HG02678 (cell line): ENCODE results near the gene KIF23.

ENCODE experiments used
- ATAC-seq: cut with Tn5 transposase; IDR thresholded peaks from one replicate; pipeline ENCODE4 v1.9.1; 2021; ENCODE audit warnings: mild to moderate bottlenecking, moderate library complexity; ENCODE audit not compliant: unreplicated experiment

The KIF23 gene

DNA sequence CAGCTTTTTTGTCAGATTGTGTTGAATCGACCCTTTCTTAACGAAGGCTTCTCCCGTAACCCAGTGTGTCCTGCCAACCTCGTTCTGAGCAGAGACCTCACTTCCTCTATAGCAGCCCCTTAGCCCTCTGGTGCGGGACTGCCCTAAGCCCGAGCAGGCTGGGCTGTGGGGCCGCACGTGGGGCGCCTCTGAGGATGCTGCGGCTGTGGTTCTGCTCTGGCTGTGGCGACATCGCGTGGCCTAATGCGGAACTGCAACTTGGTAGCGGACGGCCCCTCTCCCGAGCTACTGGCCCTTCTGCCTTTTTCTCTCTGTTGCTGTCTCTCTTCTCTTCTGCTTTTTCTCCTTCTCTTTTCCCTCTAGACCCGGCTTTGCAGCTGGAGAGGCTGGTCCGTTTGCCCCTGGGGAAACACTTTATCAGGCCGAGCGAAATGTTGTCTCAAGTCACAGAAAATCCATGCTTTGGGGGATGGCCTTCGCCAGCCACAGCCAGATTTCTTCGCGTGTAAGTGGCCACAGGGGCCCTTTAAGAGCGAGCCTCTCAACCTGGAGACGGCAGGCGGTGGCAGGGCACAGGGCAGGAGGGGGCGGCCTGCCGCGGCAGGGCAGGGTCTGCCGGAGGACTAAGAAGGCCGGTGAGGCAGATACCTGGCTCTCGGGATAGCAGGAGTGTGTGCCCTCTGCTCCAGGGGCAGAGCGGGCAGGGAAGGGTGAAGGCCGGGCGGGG, 19.4 kb upstream of the KIF23 start:
- peak; percentile 65 for ATAC-seq

DNA sequence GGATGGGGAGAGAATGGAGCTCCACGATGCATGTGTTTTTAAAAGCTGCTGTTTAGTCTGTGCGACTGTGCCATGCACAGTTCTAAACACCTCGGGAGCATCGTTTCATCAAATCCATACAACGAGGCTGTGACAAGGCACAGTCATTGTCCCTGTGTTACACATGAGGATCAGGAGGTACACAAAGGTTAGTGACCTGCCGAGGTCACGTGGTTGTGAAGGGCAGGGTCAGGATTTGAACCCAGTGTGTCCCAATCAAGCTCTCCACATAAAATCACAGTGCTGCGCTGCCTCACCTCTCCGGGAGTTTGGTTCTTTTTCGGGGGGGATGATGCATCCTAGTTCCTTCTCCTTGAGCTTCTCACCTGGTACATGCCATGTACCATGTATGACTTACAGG, 18.7 kb upstream of the KIF23 start:
- ATAC-seq, result no peak

DNA sequence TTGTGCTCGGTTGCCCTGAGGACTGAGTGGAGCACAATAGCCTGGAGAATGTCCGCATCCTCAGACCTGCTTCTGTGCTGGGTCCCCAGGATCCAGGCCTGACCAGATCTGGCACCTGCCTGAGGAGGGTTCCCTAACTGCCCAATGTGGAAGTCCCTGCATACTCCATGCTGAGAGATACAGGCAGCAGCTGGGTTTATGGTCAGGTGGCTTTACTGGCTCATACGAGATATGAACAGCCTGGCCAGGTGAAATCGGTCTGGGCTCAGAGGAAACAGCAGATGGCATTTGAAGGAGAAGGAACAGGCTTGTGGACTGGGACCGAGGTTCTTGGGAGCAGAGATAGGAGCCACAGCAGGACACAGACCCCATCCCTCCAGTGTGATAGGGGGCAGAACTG, 18.2 kb upstream of the KIF23 start:
- ATAC-seq, result no peak

DNA sequence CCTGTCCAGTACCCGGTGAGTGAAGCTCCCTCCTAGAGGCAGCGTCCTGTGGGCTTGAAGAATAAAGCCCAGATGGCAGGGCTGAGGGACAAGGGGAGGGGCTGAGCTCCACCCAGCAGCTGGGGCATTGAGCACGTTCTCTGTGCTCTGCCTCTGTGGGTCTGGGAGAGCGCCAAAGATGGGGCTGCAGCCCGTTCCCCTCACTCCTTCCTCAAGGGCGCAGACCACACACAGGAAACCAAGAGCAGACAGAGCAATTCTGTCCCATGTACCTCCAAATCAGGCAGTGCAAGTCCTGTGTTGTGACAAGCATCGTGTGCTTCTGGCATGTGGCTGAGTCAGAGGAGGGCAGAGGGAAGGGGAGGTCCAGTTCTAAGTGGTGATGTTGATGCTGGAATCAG, 15.7 kb upstream of the KIF23 start:
- ATAC-seq, result no peak

DNA sequence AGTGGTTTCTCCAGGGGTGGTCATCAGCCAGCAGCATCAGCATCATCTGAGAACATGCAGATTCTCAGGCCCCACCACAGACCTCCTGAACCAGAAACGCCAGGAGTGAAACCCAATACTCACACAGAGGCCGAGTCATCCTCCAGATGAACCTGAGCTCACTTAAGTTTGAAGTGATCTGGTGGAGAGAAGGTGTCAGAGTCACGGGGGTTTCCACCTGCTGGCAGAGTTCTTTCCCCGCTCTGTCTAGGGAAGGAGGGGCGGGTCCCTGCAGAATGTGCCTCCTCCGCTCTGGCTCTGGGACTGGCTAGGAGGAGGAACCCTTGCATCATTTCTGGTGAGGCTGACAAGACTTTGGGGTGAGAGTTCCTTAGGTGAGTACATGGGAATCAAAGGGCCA, 13.3 kb upstream of the KIF23 start:
- no peak for ATAC-seq

DNA sequence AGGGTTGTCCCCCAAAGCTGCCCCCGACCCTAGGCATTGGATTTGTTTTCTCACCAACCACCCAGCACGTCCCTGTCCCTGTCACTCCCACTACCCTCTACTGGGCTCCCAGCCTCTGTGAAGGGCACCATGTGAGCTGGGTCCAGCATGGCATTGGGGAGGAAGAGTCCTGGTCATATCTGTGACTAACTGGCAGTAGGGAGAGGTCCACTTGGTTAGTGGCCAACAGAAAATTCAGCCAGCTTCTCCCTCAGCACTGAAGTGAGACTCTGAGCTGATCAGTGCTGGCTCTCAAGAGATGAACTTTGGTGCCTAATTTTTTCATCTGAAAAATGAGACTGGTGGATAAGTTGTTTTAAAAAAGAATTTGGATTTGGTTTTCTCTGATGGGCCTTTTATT, 11.3 kb upstream of the KIF23 start:
- ATAC-seq, result no peak

DNA sequence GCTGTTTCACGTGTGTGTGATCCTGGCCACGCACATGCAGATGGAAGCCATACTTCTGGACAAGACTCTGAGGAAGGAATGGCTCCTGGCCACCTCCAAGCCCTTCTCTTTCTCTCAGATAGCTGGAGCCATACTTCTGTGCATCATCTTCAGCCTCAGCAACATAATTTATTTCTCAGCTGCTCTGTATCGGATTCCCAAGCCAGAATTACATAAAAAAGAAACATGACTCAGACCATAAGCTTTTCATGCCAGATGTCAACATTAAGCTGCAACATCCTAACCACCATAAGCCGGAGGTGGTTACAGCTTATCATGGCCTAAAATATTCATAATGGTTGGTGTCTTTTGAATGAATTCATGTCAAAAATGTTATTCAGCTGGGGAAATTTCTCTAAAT, 10.6 kb upstream of the KIF23 start:
- no peak for ATAC-seq

DNA sequence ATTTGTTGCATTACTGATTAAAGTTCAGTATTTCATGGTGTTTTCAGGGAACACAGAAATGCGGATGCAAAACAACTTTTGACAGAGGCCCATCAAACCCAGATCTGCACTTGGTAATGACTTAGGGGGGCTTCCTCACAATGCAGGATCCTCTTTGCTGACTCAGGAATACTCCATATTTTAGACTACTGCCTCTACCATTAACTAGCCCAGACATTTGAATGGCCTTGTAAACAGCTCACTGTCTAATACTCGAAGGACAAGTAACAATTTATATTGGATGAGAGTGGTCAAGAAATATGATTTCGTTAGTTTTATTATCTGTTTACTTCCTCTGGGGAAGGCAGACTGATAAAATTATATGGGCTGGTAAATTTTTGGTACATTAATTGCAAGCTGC, 9.0 kb upstream of the KIF23 start:
- ATAC-seq, result no peak

DNA sequence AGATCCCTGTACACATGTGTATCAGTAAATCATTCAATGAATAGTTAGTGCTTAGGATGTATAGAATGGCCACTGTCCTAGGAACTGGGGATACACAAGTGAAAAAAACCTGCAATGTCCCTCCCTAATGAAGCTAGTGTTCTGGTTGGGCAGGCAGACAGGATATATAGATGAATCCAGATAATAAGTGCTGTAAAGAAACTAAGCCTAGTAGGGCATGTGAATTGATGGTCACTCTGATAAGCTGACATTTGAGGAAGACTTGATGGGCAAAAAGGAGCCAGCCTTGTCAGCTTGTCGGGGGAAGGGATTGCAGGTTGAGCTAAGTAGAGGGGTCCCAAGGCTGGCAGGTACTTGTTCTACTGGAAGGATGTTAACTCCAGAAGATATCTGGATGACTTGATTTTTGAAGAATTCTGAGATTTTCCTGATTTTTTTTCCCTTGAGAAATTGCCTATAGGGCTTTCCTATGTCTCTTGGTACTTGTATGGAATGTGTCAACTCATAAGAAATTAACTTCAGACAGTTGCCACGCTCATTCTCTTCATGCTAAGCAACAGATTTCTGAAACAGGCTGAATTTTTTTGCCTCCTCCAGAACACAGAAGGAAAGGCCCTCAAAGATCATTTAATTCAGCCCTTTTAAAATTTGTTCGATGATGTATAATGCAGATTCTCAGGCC, 6.3 kb upstream of the KIF23 start:
- no peak for ATAC-seq

DNA sequence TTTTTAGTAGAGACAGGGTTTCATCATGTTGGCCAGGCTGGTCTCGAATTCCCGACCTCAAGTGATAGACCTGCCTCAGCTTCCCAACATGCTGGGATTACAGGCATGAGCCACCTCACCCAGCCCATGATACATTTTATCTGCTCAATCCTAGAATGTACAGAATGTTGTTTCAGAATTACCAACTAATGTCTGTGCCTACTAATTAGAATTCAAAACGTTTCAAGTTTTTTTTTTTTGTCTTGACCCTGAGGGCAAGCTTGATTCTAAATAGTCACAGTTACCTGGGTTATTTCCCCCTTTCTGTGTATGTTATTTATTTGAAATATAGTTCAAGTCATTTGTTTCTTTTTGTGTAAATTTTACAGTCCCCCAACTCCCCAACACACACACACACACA, 5.3 kb upstream of the KIF23 start:
- no peak for ATAC-seq

DNA sequence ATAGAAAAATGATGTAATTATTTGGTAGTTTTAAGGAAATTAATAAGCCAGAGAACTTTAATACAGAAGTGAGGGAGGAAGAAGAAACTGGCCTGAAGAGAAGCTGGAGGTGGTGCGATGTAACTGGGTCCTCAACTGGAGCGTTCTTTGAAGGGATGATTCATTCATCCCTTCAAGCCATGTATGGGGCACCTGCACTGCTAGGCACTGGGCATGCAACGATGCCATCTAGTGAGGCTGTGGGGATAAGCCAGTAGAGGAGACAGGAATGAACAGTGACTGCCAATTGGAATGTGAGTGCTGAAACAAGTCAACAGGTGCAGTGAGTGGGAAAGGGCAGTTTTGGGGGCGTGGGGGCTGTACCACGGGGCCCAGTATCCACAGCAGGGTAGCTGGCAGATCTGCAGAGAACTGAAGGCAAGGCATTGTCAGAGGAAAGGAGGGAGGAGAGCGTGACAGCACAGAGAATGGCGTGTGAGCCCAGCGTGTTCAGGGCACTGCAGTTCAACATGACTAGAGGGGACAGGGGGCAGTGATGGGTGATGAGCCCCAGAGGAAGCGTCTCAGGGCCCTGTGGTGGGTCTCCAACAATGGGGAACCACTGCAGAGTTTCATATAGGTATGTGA, 3.8 kb upstream of the KIF23 start:
- no peak for ATAC-seq

DNA sequence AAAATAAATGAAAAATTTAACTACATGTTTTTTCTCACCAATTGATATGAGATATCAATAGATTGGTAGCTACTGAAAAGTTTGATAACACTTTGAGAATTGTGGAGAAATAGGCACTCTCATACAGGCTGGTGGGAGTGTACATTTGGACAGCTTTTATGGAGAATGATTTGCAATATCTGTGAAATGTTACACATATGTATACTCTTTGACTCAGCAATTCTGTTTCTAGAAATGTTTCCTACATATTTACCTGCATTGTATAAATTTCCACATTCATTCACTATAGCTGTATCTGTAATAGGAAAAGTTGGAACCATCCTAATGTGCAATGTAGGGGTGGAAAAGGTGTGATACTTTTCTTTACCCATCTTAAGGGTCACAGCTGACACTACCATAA, 1.9 kb upstream of the KIF23 start:
- no peak for ATAC-seq

DNA sequence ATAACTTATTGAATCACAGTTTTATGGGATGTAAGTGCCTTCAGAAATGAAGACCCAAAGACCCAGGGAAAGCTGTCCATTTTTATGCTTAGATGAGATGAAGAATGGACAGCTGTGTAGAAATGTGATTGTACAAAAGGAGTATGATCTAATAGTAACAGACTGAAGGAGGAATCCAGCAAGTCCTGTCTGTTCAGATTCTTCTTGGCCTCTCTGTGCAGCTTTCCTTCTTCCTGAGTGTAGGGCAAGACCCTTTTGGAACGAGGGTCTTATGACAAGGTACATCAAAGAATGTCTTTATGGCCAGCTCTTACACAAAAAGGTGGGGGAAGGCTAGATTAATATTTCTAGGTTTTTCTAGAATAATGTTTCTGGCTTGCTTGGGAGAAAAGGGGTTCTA, 1.4 kb upstream of the KIF23 start:
- no peak for ATAC-seq

DNA sequence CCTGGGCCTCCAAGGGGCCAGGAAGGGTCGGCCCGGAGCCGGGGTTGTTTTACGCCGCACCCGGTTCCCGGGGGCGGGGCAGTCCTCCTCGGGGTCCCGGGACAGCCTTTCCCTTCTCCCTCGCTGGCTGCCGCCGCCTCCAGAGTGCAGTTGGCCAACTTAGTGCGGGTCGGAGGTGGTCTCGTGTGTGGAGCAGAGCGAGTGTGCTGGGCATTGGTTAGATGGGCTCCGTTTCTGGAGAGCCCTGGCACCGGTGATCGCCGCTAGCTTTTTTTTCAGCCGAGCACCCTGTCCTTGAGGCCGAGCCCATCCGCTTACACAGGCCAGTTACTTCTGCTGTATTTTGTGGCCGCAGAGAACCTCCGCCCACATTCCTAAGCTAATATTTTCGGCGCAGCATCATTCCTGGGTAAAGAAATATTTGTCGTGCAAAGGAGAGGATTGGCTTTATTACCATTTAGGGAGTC, 585 bp downstream of the KIF23 start:
- peak; percentile 26 for ATAC-seq

DNA sequence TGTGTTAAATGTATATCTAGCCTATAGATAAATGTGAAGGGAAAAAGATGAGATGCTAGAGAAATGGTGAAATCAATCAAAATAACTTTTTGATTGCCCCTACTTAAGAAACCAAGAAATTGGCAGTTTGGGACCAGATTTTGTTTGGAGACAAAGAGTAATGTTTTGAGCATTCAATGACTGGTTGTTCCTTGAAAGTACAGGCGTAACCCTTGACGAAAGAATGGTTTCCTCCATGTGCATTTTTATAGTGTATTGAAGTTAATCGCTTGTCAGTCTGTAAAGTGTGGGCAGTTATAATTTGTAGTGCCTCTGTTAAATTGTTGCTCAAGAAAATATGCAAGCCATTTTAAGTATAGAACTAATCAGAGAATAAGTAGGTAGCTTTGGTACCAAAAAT, 1.2 kb downstream of the KIF23 start:
- ATAC-seq, result no peak

DNA sequence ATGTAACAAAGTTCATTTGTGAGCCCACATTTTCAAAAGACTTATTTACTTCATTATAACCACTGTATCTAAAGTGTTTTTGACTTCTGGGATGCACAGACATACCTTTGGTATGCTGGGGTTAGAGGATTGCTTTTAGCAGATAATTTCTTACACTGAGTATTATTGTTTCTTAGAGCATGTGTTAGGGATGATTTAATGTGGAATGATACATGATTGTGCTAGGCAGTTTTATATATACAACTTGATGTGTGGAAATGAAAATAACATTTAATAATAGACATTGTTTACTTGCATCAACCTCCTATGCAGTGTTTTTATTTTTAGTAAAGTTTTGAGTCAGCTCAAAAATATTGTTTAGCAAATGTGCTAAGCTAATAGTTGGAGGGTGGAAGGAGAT, 3.4 kb downstream of the KIF23 start:
- no peak for ATAC-seq

DNA sequence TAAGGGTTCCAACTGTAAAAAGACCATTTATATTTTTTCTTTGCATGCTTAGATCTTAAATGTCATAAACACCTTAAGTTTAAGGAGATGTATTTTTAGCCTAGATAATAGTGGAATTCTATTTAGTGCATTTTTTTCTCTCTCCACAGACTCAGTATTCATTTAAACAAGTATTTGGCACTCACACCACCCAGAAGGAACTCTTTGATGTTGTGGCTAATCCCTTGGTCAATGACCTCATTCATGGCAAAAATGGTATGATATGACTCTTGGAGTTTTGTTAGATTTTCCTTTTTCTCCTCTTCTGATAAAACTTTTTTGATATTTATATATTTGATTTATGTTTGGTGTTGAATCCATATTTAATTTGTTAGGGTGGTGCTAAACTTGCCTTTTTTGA, 7.3 kb downstream of the KIF23 start:
- ATAC-seq, result no peak

DNA sequence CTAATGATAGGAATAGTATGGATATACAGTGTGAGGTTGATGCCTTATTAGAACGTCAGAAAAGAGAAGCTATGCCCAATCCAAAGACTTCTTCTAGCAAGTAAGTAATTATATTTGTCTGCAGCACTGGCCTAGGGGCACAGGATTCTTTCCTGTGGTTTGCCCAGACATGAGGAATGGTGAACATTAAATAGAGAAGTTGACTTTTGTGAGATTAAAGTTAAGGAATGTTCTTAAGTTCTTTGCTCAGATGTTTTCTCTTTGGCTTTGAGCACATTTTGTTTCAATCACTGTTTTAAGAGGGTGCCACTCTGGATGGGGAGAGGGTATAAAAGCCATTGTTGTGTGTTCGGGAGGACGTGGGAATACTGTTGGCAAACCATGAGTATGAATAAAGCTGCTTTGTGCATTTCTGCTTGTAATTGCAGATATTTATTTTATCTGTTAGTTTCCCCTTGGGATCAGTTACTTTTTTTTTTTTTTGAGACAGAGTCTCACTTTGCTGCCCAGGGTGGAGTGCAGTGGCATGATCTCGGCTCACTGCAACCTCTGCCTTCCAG, 8.3 kb downstream of the KIF23 start:
- ATAC-seq, result no peak

DNA sequence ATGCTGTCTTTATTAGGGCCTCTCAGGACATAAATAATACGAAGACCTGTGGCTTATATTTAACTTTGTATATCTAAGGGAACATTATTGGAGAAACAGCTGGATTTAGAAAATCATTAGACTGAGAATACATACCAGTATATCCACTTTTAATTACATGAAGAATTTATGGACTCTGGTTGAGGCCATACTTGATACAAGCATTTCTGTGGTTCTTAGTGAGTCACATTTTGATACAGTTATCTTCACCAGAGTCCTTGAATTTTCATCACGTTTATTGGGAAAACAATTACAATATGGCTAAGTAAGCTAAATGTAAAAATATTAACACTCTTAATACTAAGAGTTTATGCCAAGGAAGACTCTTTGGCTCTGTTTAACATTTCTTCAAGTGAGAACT, 9.9 kb downstream of the KIF23 start:
- ATAC-seq, result no peak

DNA sequence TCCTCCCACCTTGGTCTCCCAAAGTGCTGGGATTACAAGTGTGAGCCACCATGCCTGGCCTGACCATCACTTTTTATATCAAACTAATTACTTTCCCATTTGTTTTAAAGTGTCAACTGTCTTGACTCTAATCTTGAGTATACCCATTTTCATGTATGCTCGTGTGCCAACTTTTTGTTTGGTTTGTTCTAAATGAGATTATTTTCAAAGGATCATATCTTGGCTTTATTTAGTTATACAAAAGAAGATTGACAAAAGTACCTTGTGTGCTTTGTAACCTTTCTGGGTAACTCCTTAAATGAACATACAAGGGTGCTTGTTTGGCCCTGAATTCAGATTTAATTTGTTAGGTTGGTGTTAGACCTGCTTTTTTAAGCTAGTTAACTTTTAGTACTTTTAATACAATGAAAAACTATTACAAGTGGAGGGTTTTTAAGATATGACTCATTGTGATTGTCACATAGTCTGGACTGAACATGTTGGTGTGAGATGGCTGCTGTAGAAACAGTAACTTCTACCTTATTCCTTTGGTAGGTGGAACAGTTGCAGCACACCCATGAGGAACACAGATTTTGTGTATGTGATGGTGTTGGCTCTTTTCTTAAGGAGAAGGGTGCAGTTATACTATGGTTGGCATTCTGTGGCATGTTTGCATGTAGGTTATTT, 10.7 kb downstream of the KIF23 start:
- ATAC-seq, result no peak

DNA sequence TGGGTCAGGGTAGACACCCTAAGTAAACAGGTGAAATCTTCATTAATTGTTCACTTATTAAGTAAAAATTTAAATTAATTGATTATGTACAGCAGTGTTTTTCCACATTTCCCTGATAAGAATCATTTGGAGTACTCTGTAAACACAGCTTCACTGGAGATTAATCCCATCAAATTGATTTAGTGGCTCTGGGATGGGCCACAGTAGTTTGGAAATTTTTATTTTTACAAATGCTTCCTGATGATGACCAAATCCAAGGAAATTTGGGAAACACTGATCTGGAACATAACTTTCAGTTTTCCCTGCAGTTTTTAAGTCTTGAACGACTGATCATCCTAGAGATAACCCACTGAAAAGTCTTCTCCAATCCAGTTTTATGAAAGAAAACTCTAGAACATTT, 19.7 kb downstream of the KIF23 start:
- ATAC-seq, result no peak
